ENCODE measurements around the gene TERT.

- TF ChIP-seq SUZ12 (IDR thresholded peaks at IDR 0.05; ENCODE audit: low read length) (no peak), TEAD4 (IDR thresholded peaks at IDR 0.05; ENCODE audit: low read depth, low read length) (no peak)
Measured at GRCh38 chr5:1216211-1216917, 78.5 kb downstream of the TERT start.
